Measurements from ENCODE around the gene CASP10. TPM values are rescaled to one million over a fixed set of nuclear protein-coding genes. Genes with fewer than 3 reads are reported as not detected.

CASP10 gene
- total and polyA plus RNA-seq, 9 of the 15 experiments (the other 6 are each of a cell fraction or from before 2014, with no cell fraction given) = 7.1 to 20.4 (median 10.8) TPM

DNA sequence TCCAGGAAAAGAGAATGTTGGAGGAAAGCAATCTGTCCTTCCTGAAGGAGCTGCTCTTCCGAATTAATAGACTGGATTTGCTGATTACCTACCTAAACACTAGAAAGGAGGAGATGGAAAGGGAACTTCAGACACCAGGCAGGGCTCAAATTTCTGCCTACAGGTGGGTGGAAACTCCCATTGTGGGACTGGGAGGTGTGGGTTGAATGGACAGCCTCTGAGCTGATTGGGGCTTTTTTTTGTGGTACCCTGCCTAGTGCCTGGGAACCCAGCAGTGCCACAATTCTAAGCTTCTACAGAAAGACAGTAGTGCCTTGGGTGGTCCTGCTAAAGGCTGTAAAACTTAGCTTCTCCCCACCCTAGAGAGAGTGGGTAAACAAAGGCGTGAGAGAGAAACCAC, 83.7 kb downstream of the CASP10 start:
- no peaks in the 10 kb centered on the region for H3K9me1 ChIP-seq (ENCODE audit: control insufficient read depth, insufficient read depth, low read length)
- peaks cover 25% of the 10 kb centered on the region; the same call in 2 of the 3 replicates for H3K36me3 ChIP-seq (ENCODE audit: control insufficient read depth, insufficient read depth, low read length)
- ChIA-PET POLR2A (interaction anchor here (1.3 kb wide), 1 partner anchor 20 kb away, joined by 5 read pairs; no protein-coding TSS in a partner anchor), CTCF (ENCODE audit: low intra/inter-chr PET ratio) (no interaction called here)
- BruUV-seq (replicated peaks) = no TSS peak
- ATAC-seq (no peak), FAIRE-seq (no peak), DNase-seq (ENCODE audit: extremely low read depth in 1 of 4, low spot score in 3 of 4) (no peak)
- peaks cover 36% of the 10 kb centered on the region for H3K79me2 ChIP-seq (ENCODE audit: control insufficient read depth, insufficient read depth, low read length)
- no peaks in the 10 kb centered on the region for H4K20me1 ChIP-seq (replicated peaks; ENCODE audit: control insufficient read depth, insufficient read depth, low read length)
- 78% methylated on average over 2 of the region's 2 CpGs for WGBS (ENCODE audit: insufficient coverage, low coverage, missing lambda C conversion rate)
- no peak overlapping the region for H3K27ac ChIP-seq (ENCODE audit: extremely low read depth, low read depth, low read length)
- in situ Hi-C loops (cut with MboI) = no loop called here
- no peak overlapping the region for H3K4me3 ChIP-seq
- no peaks in the 10 kb centered on the region for H3K27me3 ChIP-seq (ENCODE audit: control insufficient read depth in 2 of 2, insufficient read depth in 2 of 2, low read length in 2 of 2)
- intact Hi-C loops (cut with micrococcal nuclease) = no loop called here
- no peak overlapping the region for H2AFZ ChIP-seq (ENCODE audit: low read depth, low read length)
- H3K4me2 ChIP-seq (ENCODE audit: insufficient read depth, low read length) = no peak overlapping the region
- no peaks in the 10 kb centered on the region for H3K9me3 ChIP-seq (replicated peaks; ENCODE audit: control insufficient read depth, insufficient read depth, low read depth, low read length)
- peaks cover 0 to 20% of the 10 kb centered on the region in 2 experiments; a peak in 4 of 5 replicates for H3K4me1 ChIP-seq (replicated peaks in 1 of 2; ENCODE audit: control insufficient read depth in 2 of 2, insufficient read depth in 2 of 2, low read length in 2 of 2)
- no peak overlapping the region for H3K9ac ChIP-seq (ENCODE audit: insufficient read depth in 1 of 2, low read depth in 2 of 2, low read length in 2 of 2)
- TF ChIP-seq TAF15 (IDR thresholded peaks at IDR 0.05; ENCODE audit: low read depth, low read length) = no peak
- no peak for TF ChIP-seq HDAC1 (IDR thresholded peaks at IDR 0.05)
- no peak for TF ChIP-seq BHLHE40 (IDR thresholded peaks at IDR 0.05; ENCODE audit: low read length)
- TF ChIP-seq, protein P1, sequence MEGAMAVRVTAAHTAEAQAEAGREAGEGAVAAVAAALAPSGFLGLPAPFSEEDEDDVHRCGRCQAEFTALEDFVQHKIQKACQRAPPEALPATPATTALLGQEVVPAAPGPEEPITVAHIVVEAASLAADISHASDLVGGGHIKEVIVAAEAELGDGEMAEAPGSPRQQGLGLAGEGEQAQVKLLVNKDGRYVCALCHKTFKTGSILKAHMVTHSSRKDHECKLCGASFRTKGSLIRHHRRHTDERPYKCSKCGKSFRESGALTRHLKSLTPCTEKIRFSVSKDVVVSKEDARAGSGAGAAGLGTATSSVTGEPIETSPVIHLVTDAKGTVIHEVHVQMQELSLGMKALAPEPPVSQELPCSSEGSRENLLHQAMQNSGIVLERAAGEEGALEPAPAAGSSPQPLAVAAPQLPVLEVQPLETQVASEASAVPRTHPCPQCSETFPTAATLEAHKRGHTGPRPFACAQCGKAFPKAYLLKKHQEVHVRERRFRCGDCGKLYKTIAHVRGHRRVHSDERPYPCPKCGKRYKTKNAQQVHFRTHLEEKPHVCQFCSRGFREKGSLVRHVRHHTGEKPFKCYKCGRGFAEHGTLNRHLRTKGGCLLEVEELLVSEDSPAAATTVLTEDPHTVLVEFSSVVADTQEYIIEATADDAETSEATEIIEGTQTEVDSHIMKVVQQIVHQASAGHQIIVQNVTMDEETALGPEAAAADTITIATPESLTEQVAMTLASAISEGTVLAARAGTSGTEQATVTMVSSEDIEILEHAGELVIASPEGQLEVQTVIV (CRISPR knock-in tag; IDR thresholded peaks at IDR 0.05; ENCODE audit: borderline replicate concordance) = no peak
- TF ChIP-seq BRCA1 (IDR thresholded peaks at IDR 0.05) = no peak
- TF ChIP-seq BRCA1 (CRISPR knock-in tag; IDR thresholded peaks at IDR 0.05) = no peak
- TF ChIP-seq, protein P2, sequence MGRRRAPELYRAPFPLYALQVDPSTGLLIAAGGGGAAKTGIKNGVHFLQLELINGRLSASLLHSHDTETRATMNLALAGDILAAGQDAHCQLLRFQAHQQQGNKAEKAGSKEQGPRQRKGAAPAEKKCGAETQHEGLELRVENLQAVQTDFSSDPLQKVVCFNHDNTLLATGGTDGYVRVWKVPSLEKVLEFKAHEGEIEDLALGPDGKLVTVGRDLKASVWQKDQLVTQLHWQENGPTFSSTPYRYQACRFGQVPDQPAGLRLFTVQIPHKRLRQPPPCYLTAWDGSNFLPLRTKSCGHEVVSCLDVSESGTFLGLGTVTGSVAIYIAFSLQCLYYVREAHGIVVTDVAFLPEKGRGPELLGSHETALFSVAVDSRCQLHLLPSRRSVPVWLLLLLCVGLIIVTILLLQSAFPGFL (CRISPR knock-in tag; IDR thresholded peaks at IDR 0.05) = no peak
- TF ChIP-seq PML (IDR thresholded peaks at IDR 0.05; ENCODE audit: low read length) = no peak
- TF ChIP-seq JUN (IDR thresholded peaks at IDR 0.05; ENCODE audit: borderline replicate concordance, low read depth, low read length) = no peak
- TF ChIP-seq JUN (CRISPR knock-in tag; IDR thresholded peaks at IDR 0.05; ENCODE audit: borderline replicate concordance) = no peak
- no peak for TF ChIP-seq GATAD2A (IDR thresholded peaks at IDR 0.05)
- TF ChIP-seq OTX1 (CRISPR knock-in tag; IDR thresholded peaks at IDR 0.05) = no peak
- no peak for TF ChIP-seq CBX2 (IDR thresholded peaks at IDR 0.05; ENCODE audit: insufficient read depth, low read length, poor library complexity, severe bottlenecking)
- TF ChIP-seq EP400 (IDR thresholded peaks at IDR 0.05) = no peak
- no peak for TF ChIP-seq IFI16 (CRISPR knock-in tag; IDR thresholded peaks at IDR 0.05)
- TF ChIP-seq, protein P3, sequence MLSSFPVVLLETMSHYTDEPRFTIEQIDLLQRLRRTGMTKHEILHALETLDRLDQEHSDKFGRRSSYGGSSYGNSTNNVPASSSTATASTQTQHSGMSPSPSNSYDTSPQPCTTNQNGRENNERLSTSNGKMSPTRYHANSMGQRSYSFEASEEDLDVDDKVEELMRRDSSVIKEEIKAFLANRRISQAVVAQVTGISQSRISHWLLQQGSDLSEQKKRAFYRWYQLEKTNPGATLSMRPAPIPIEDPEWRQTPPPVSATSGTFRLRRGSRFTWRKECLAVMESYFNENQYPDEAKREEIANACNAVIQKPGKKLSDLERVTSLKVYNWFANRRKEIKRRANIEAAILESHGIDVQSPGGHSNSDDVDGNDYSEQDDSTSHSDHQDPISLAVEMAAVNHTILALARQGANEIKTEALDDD (IDR thresholded peaks at IDR 0.05) = no peak
- TF ChIP-seq ZNF644 (tag; IDR thresholded peaks at IDR 0.05; ENCODE audit: low read depth) = no peak
- TF ChIP-seq THRAP3 (IDR thresholded peaks at IDR 0.05; ENCODE audit: borderline replicate concordance) = no peak
- no peak for TF ChIP-seq ZNF165 (CRISPR knock-in tag; IDR thresholded peaks at IDR 0.05; ENCODE audit: borderline replicate concordance)
- TF ChIP-seq STAG1 (CRISPR knock-in tag; IDR thresholded peaks at IDR 0.05; ENCODE audit: borderline replicate concordance) = no peak

All from K562 (cell line).